Tibial artery (tissue), 4 donors: Measurements from ENCODE around the gene CCDC102A.
"Not testable (repeated sequence)": the region's sequence is repeated elsewhere in the genome, so short reads cannot be mapped to it uniquely, and the experiment has no call there.

Experiments
- DNase-seq, 2 donors: peaks; one replicate each; pipeline ENCODE4 v3.0.0-alpha.2; 2019
- H3K27ac ChIP-seq, 2 donors: fragments of 200-600 bp; sonication (generic) in 1 of 2; 1 replicate in 1 of 2; 2 replicates in 1 of 2; pipeline ENCODE4 v1.5.1; 2018 to 2019; ENCODE audit warnings: mild to moderate bottlenecking in 1 of 2
- H3K27me3 ChIP-seq, 2 donors: fragments of 200-600 bp; sonication (generic) in 1 of 2; one replicate each; pipeline versions ENCODE4 v1.5.1 to v1.6.0; 2016 to 2019
- H3K36me3 ChIP-seq, 3 donors: fragments of 200-600 bp; sonication (generic) in 2 of 3; one replicate each; pipeline ENCODE4 v1.5.1; 2016 to 2019; ENCODE audit warnings: mild to moderate bottlenecking in 2 of 3
- H3K4me1 ChIP-seq, 4 donors: fragments of 200-600 bp; sonication (generic) in 2 of 4; 1 replicate in 3 of 4; 2 replicates in 1 of 4; pipeline ENCODE4 v1.5.1; 2016 to 2019
- H3K4me3 ChIP-seq, 2 donors: fragments of 200-600 bp; sonication (generic) in 1 of 2; 1 replicate in 1 of 2; 2 replicates in 1 of 2; pipeline ENCODE4 v1.5.1; 2018 to 2019; ENCODE audit warnings: mild to moderate bottlenecking in 2 of 2
- H3K9me3 ChIP-seq, 3 donors: fragments of 200-600 bp; sonication (generic) in 1 of 3; one replicate each; pipeline ENCODE4 v1.5.1; 2016 to 2019
- CTCF ChIP-seq, 2 experiments: fragments of 200-600 bp in 1 of 2; fragments of 450-650 bp in 1 of 2; IDR thresholded peaks; one replicate each; pipeline ENCODE4 v1.5.1; 2017 to 2019; ENCODE audit warnings: antibody characterized with exemption in 2 of 2, mild to moderate bottlenecking in 1 of 2, moderate library complexity in 1 of 2
- intact Hi-C: fragments of 100-400 bp; cut with DNase I; formaldehyde crosslinking; loops from one replicate; pipeline ENCODE4 v1.15.0; 2023; ENCODE audit warnings: low total_unique reads

CCDC102A gene

GRCh38 chr16:57556941-57557541 lies 20.7 kb upstream of the CCDC102A start:
- TF ChIP-seq CTCF (IDR thresholded peaks at IDR 0.05): no peak

GRCh38 chr16:57555831-57556230 lies 19.5 kb upstream of the CCDC102A start:
- no peak for TF ChIP-seq CTCF (IDR thresholded peaks at IDR 0.05)
- intact Hi-C loops: loop anchor here (2.0 kb wide), 1 partner anchor 63 kb away; no protein-coding TSS in a partner anchor
- H3K27ac ChIP-seq: no peak overlapping the region
- H3K4me3 ChIP-seq: no peak overlapping the region
- no peaks in the 10 kb centered on the region for H3K36me3 ChIP-seq
- H3K9me3 ChIP-seq: peaks cover 0 to 7% (median 0%) of the 10 kb centered on the region in 3 donors
- DNase-seq: no peak
- no peaks in the 10 kb centered on the region for H3K4me1 ChIP-seq
- H3K27me3 ChIP-seq: peaks cover 0 to 5% of the 10 kb centered on the region in 2 donors

More at GRCh38 chr16:57556941-57557541, 20.7 kb upstream of the CCDC102A start:
- no peak for DNase-seq
- intact Hi-C loops: loop anchor here (2.0 kb wide), 1 partner anchor 62 kb away; no protein-coding TSS in a partner anchor
- Histone ChIP-seq H3K36me3 (no peaks in the 10 kb centered on the region), H3K27ac (no peak overlapping the region), H3K4me3 (no peak overlapping the region), H3K27me3 (peaks cover 0 to 15% of the 10 kb centered on the region in 2 donors), H3K4me1 (no peaks in the 10 kb centered on the region), H3K9me3 (peaks cover 0 to 7% (median 0%) of the 10 kb centered on the region in 3 donors)

DNA sequence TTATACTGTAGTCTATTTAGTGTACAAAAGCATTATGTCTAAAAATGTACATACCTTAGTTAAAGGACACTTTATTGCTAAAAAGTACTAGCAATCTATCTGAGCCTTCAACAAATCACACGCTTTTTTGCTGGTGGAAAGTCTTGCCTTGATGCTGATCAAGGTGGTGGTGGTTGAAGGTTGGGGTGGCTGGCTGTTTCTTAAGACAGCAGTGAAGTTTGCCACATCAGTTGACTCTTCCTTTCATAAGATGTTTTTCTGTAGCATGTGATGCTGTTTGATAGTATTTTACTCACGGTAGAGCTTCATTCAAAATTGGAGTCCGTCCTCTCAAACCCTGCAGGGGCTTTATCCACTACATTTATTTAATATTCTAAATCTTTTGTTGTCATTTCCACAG lies 14.7 kb upstream of the CCDC102A start:
- Histone ChIP-seq H3K4me3 (no peak overlapping the region), H3K9me3 (no peaks in the 10 kb centered on the region), H3K27me3 (peaks cover 0 to 3% of the 10 kb centered on the region in 2 donors), H3K36me3 (no peaks in the 10 kb centered on the region), H3K27ac (no peak overlapping the region), H3K4me1 (no peaks in the 10 kb centered on the region)
- DNase-seq: no peak
- TF ChIP-seq CTCF (IDR thresholded peaks at IDR 0.05): no peak
- intact Hi-C loops: no loop called here

DNA sequence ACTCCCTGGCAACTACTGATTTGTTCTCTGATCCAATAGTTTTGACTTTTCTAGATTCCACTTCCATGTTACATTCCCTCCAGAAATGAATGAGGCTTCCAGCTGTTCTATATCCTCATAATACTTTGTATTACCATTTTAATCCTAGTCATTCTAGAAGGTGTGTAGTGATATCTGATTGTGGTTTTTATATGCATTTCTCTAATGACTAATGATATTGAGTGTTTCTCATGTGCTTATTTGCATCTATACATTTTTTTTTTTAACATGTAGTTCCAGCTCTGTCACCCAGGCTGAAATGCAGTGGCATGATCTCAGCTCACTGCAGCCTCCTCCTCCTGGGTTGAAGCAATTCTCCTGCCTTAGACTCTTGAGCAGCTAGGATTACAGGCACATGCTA lies 13.4 kb upstream of the CCDC102A start:
- no peak overlapping the region for H3K4me3 ChIP-seq
- intact Hi-C loops: no loop called here
- H3K27ac ChIP-seq: no peak overlapping the region
- H3K4me1 ChIP-seq: no peaks in the 10 kb centered on the region
- TF ChIP-seq CTCF (IDR thresholded peaks at IDR 0.05): no peak
- H3K27me3 ChIP-seq: peaks cover 0 to 3% of the 10 kb centered on the region in 2 donors
- DNase-seq: no peak
- H3K36me3 ChIP-seq: no peaks in the 10 kb centered on the region
- H3K9me3 ChIP-seq: no peaks in the 10 kb centered on the region

- H3K27ac ChIP-seq: no peak overlapping the region
- DNase-seq: no peak
- no peak overlapping the region for H3K4me3 ChIP-seq
- H3K36me3 ChIP-seq: no peaks in the 10 kb centered on the region
- no peaks in the 10 kb centered on the region for H3K9me3 ChIP-seq
- H3K27me3 ChIP-seq: peaks cover 0 to 3% of the 10 kb centered on the region in 2 donors
- intact Hi-C loops: no loop called here
- H3K4me1 ChIP-seq: no peaks in the 10 kb centered on the region
- no peak for TF ChIP-seq CTCF (IDR thresholded peaks at IDR 0.05)
Observed at GRCh38 chr16:57548408-57548807, 12.0 kb upstream of the CCDC102A start.

- H3K4me1 ChIP-seq, H3K27ac ChIP-seq, H3K9me3 ChIP-seq, H3K4me3 ChIP-seq, intact Hi-C loops, H3K27me3 ChIP-seq, H3K36me3 ChIP-seq, DNase-seq: not testable (repeated sequence)
Observed at GRCh38 chr16:57547524-57547923, 11.2 kb upstream of the CCDC102A start.
